HFF-Myc (cell line): ENCODE data around the gene RACGAP1.

ENCODE experiments used
- DNase-seq: peaks from one replicate; pipeline ENCODE4 v3.0.0-alpha.2; 2011; ENCODE audit warnings: low read depth; ENCODE audit errors: extremely low read depth
- H3K4me3 ChIP-seq: replicated peaks from 2 replicates; pipeline ENCODE4 v1.5.1; 2011; ENCODE audit warnings: low read depth, mild to moderate bottlenecking, control low read depth, low read length
- TF ChIP-seq, protein P1 (sequence below): IDR thresholded peaks from 2 replicates; pipeline ENCODE4 v1.5.1; 2012; ENCODE audit warnings: mild to moderate bottlenecking, low read depth, low read length, control low read depth; ENCODE audit errors: missing control alignments

The RACGAP1 gene, protein sequence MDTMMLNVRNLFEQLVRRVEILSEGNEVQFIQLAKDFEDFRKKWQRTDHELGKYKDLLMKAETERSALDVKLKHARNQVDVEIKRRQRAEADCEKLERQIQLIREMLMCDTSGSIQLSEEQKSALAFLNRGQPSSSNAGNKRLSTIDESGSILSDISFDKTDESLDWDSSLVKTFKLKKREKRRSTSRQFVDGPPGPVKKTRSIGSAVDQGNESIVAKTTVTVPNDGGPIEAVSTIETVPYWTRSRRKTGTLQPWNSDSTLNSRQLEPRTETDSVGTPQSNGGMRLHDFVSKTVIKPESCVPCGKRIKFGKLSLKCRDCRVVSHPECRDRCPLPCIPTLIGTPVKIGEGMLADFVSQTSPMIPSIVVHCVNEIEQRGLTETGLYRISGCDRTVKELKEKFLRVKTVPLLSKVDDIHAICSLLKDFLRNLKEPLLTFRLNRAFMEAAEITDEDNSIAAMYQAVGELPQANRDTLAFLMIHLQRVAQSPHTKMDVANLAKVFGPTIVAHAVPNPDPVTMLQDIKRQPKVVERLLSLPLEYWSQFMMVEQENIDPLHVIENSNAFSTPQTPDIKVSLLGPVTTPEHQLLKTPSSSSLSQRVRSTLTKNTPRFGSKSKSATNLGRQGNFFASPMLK

DNA sequence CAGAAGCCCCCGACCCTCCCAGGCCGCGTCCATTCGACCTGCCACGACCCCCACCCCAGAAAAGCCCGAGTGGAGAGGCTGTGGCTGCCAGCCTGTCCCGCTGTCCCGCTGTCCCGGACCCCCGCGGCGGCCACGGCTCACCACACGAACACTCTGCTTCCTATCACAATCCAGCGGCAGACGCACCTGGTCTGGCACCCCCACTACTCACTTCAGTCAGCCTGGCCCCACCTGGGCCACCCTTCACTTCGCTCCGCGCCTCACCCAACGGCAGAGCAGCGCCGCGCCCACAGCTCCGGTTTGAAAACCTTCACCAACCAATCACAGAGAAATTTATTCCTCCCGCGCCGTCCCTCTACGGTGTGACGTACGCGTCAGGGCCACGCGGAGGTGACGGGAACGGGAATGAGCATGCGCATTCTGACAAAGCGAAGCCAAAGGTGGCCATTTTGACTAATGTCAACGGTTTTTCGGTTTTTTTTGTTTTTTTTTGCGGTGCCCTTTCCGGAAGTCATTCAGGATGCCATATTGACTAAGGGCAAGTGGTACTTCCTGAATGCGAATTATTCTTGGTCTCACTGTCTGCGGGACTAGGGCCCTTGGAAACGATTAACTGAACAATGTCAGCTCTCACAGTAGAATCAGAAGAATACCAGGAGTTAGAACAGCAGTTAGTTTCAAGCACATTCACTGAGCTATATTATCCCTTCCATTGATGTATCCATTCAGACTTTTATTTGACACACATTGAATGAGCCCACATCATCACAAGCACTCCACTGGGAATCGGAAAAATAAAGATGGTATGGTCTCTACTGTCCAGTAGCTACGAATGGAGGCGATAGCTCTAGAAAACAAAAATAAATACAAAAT is at the start of gene RACGAP1:
RACGAP1 (minus strand) TSS at position 308 of the 873 bp plus-strand sequence. CDS start 8,779 bp downstream, outside the sequence.
- TF ChIP-seq, protein P1, sequence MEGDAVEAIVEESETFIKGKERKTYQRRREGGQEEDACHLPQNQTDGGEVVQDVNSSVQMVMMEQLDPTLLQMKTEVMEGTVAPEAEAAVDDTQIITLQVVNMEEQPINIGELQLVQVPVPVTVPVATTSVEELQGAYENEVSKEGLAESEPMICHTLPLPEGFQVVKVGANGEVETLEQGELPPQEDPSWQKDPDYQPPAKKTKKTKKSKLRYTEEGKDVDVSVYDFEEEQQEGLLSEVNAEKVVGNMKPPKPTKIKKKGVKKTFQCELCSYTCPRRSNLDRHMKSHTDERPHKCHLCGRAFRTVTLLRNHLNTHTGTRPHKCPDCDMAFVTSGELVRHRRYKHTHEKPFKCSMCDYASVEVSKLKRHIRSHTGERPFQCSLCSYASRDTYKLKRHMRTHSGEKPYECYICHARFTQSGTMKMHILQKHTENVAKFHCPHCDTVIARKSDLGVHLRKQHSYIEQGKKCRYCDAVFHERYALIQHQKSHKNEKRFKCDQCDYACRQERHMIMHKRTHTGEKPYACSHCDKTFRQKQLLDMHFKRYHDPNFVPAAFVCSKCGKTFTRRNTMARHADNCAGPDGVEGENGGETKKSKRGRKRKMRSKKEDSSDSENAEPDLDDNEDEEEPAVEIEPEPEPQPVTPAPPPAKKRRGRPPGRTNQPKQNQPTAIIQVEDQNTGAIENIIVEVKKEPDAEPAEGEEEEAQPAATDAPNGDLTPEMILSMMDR, result no peak
- peak within 1 kb of the TSS; percentile 78 for H3K4me3 ChIP-seq
- DNase-seq, result peak; percentile 98

DNA sequence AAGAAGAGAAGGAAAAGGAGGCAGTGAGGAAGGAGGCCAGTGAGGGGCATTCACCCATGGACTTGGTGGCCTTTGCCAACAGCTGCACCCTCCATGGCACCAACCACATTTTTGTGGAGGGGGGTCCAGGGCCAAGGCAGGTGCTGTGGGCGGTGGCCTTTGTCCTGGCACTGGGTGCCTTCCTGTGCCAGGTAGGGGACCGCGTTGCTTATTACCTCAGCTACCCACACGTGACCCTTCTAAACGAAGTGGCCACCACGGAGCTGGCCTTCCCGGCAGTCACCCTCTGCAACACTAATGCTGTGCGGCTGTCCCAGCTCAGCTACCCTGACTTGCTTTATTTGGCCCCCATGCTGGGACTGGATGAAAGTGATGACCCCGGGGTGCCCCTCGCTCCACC is 48.4 kb upstream of the RACGAP1 start:
- TF ChIP-seq, protein P1, result no peak
- DNase-seq, result no peak
- no peak overlapping the region for H3K4me3 ChIP-seq

DNA sequence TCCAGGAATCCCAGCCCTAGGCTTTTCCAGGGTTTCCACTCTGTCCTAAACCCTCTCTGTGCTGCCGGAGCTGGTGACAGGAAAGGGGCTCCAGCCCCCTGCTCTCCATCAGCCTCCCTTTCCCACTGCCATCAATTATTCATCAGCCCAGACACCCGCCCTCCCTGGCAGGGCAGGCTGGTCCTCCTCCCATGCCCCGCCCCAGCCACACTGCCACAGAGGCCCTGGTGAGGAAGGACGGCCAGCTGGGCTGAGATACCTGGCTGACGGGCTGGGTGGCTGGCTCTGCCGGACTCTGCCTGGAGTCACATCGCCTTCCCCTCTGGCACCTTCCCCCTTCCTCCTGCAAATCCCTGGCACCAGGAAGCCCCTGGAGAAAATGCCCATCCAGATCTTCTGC is 47.9 kb upstream of the RACGAP1 start:
- DNase-seq, result no peak
- TF ChIP-seq, protein P1, result no peak
- no peak overlapping the region for H3K4me3 ChIP-seq

DNA sequence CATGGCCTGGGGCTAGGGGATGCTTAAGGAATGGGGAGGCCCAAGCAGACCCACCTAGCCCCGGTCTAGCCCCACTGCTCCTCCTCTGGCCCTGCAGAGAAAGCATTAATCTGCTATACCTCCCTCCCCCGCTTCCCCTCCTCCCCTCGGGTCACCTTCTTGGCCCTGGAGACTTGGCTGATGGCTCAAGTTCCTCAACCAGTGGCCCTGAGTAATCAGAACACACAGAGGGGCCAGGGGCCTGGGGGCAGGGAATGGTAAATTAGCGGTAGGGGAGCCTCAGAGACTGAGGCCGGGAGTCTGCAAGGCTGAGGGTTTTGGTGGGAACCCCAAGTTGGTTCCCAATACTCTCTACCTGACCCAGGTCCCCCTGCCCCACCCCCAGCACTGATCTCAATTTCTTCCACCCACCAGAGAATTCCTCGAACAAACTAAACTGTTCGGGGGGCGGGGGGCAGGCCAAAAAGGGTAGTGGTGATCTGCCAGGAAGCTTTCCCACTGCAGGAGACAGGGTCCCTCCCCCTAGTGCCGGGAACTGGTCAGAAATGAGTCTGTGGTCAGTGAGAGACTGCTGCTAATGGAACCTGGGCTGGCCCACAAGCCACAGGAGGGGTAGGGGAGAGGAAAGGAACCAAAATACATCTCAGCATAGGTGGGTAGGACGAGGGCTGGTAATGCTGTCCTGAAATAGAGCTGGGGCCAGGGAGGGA is 47.1 kb upstream of the RACGAP1 start:
- no peak for DNase-seq
- no peak overlapping the region for H3K4me3 ChIP-seq
- TF ChIP-seq, protein P1, result no peak

DNA sequence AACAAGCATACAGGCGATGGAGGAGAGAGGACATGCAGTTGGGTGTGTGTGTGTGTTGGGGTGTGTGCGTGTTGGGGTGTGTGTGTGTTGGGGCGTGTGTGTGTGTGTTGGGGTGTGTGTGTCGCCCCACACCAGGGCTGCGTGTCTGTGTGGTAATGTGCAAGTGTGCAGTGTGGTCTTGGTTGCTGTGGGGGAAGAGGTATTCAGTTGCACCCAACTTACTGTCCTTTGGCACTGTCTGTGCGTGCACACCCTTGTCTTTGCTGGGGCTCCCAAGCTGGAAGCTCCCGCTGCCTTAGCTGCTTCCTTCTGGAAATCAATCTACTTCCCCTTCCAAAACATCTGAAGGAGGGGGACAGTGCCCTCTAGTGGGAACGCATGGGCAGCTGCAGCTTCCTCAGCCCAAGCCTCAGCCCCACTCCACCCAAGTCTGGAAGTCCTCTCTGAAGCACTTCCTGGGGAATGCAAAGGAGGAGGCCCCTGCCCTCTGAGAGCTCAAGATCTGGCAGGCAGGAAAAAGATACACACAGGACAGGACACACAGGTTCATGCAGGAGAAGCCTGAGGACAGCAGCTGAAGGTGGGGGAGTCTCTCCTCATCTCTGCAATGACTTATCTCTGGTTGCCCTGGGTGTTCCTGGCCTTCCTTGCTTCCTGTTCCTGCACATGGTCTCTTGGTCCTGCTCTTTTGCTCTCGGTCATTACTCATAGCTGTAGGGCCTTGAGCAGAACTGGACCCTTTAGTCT is 45.2 kb upstream of the RACGAP1 start:
- no peak overlapping the region for H3K4me3 ChIP-seq
- DNase-seq, result peak; percentile 69
- TF ChIP-seq, protein P1, result peak; percentile 99
